HepG2 (cell line): ENCODE data around the gene BAHCC1.

Experiments
- CEBPB ChIP-seq: IDR thresholded peaks from 2 replicates; pipeline ENCODE4 v1.6.1; 2011; ENCODE audit warnings: low read depth, low read length, improper control_type of control experiment, borderline replicate concordance
- CHD4 ChIP-seq: fragments of 200-600 bp; sonication (generic); IDR thresholded peaks from 2 replicates; pipeline ENCODE4 v1.7.0; 2017; ENCODE audit warnings: mild to moderate bottlenecking, low read length, borderline replicate concordance
- ZNF136 ChIP-seq: sonication (generic); formaldehyde crosslinking; IDR thresholded peaks from 2 replicates; pipeline ENCODE4 v1.8.1; 2022; ENCODE audit warnings: low read depth, mild to moderate bottlenecking, moderate library complexity, missing genetic modification reagents
- TF ChIP-seq, protein P1 (sequence below): sonication (generic); formaldehyde crosslinking; conservative IDR thresholded peaks from 2 replicates; pipeline ENCODE4 v1.8.0; 2022; ENCODE audit warnings: mild to moderate bottlenecking, moderate library complexity, missing genetic modification reagents

GRCh38 chr17:81436294-81436849 is 41.1 kb downstream of the BAHCC1 start:
- TF ChIP-seq ZNF136 (CRISPR knock-in tag) (no peak), CEBPB (no peak), CHD4 (no peak)
- TF ChIP-seq, protein P1, sequence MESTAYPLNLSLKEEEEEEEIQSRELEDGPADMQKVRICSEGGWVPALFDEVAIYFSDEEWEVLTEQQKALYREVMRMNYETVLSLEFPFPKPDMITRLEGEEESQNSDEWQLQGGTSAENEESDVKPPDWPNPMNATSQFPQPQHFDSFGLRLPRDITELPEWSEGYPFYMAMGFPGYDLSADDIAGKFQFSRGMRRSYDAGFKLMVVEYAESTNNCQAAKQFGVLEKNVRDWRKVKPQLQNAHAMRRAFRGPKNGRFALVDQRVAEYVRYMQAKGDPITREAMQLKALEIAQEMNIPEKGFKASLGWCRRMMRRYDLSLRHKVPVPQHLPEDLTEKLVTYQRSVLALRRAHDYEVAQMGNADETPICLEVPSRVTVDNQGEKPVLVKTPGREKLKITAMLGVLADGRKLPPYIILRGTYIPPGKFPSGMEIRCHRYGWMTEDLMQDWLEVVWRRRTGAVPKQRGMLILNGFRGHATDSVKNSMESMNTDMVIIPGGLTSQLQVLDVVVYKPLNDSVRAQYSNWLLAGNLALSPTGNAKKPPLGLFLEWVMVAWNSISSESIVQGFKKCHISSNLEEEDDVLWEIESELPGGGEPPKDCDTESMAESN (CRISPR knock-in tag) = no peak
